Occipital lobe (tissue), 2 donors: ENCODE results near the gene MAN2B1. TPM values are rescaled to one million over a fixed set of nuclear protein-coding genes. Genes with fewer than 3 reads are reported as not detected.
"Not testable (repeated sequence)": the region's sequence is repeated elsewhere in the genome, so short reads cannot be mapped to it uniquely, and the experiment has no call there.

ENCODE experiments used
- DNase-seq: peaks from one replicate; lab custom pipeline; 2025; lab: John Stamatoyannopoulos, UW
- total RNA-seq: library from RNA; depleted of rRNA; stranded (reverse); fragments of >200 nt; gene quantifications from one replicate; pipeline ENCODE4 v1.2.3, GENCODE V29; 2014

The MAN2B1 gene
- total RNA-seq = 17.2 TPM

DNA sequence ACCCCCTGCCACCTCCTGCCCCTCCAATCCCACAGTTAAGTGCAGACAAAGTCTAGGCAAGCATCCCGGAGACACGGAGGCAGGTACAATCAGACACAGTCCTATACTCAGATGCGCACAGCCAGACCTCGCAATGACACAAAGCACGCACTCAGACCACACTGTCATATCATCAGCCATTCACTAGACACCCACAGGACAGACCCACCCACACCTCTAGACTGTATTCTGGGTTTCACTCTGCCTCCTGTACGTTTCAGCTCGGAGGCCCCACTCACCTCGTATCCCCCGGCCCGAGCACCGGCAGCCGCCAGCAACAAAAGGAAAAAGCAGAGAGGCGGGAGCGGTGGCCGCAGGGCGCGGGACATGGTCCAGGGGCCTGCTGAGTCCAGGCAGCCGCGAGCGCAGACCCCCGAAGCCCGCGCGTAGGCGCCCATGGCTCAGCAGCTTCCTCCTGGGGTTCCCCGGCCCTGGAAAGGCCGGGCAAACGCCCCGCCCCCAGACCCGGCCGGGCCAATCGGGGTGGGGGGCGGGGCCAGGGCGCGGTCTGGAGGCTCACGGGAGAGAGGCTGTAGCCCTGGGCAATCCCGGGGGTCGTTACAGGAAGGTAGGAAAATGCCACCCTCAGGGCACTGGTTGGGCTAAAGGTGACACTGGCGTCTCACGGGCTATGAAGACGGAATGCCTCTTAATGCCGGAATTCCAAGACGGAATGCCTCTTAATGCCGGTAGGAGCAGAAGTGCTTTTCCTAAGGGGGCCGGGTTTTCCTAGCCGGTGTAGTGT is at the start of gene MAN2B1, which contains the start of gene WDR83:
MAN2B1 (minus strand) TSS at position 478 of the 784 bp plus-strand sequence; CDS start at position 437, 41 bp downstream.
WDR83 (plus strand) TSS at position 543 of the 784 bp plus-strand sequence. CDS start 2,984 bp downstream, outside the sequence.
- DNase-seq = peak; percentile 69

DNA sequence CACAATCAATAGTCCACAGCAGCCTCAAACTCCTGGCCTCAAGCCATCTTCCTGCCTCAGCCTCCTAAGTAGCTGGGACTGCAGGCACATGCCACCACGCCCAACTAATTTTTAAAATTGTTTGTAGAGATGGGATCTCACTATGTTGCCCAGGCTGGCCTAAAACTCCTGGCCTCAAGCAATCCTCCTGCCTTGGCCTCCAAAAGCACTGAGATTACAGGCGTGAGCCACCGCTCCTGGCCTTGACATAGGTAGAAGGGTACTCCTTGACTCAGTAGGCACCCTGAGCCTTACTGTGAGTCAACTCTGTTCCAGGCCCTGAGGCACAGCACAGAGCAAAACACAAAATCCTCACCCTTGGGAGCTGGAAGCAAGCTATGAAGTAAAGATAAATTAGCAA is 49.4 kb upstream of the MAN2B1 start:
- DNase-seq = no peak

DNA sequence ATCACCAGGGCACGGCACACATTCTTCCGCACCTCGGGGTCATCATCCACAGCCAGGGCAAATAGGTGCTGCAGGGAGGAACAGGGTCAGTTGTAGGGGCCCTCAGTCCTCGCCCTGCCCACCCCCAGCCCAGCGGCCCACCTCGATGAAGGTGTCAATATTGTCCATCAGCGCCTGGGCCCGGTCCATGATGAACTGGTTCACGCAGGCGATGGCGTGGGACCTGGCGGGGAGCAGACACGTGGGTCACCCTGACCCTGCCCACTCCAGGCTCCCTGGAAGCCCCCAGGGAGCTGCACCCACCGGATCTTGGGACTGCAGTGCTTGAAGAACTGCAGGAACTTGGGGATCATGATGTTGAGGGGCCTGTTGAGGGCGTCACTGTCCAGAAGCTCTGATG is 48.6 kb upstream of the MAN2B1 start:
- DNase-seq = no peak

DNA sequence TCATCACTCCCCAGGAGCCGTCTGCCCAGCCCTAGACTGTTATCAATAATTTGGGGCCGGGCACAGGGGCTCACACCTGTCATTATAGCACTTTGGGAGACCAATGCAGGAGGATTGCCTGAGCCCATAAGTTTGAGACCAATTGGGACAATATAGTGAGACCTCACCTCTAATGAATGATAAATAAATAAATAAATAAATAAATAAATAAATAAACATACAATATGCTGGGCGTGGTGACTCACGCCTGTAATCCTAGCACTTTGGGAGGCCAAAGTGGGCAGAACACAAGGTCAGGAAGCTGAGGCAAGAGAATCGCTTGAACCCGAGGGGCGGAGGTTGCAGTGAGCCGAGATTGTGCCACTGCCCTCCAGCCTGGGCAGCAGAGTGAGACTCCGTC is 46.8 kb upstream of the MAN2B1 start:
- not testable (repeated sequence) for DNase-seq

DNA sequence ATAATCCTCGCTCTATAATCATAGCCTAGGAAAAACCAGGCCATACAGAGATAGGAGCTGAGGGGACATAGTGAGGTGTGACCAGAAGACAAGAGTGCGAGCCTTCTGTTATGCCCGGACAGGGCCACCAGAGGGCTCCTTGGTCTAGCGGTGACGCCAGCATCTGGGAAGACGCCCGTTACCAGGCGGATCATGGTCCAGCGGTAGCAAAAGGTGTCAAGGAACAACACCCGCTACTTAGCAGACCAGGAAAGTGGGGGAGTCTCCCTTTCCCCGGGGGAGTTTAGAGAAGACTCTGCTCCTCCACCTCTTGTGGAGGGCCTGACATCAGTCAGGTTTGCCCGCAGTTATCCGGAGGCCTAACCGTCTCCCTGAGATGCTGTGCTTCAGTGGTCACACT is 45.5 kb upstream of the MAN2B1 start:
- DNase-seq = not testable (repeated sequence)

DNA sequence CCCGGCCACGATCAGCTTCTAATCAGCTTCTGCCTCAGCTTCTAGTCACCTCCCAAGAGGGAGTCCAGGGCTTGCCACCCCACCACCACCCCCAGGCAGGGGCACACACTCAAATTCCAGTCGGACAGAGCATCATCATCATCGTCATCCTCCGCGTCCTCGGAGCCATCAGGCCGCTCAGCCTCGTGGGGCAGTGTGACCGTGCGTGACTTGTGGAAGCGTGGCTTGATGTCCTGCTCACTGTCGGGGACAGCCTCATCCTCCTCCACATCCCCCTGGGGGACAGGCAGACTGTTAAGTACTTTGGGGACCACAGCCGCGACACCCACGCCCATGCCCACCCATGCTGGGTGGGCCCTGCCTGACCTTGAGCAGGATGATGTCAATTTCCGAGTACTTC is 44.6 kb upstream of the MAN2B1 start:
- no peak for DNase-seq

DNA sequence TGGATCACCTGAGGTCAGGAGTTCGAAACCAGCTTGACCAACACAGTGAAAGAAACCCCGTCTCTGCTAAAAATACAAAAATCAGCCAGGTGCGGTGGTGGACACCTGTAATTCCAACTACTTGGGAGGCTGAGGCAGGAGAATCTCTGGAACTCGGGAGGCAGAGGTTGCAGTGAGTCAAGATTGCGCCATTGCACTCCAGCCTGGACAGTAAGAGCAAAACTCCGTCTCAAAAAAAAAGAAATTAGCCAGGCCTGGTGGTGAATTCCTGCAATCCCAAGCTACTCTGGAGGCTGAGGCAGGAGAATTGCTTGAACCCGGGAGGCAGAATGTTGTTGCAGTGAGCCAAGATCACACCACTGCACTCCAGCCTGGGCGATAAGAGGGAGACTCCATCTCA is 42.1 kb upstream of the MAN2B1 start:
- no peak for DNase-seq

DNA sequence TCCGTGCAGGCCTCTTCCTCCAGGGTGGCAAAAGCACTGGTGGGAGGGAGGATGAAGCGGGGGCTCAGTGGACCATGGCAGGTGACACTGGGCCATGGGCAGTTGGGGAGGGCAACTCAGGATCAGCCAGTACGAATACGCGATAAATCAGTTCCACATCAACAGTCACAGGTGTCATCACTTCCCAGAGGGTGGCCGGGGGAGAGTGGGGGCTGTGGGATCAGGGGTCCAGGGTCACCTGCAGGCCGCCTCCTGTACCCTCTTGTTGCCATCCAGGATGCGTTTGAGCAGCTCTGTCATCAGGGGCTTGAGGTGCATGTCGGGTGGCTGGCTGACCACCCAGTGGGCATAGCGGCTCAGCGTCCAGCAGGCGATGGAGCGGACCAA is 39.8 kb upstream of the MAN2B1 start:
- DNase-seq = no peak

DNA sequence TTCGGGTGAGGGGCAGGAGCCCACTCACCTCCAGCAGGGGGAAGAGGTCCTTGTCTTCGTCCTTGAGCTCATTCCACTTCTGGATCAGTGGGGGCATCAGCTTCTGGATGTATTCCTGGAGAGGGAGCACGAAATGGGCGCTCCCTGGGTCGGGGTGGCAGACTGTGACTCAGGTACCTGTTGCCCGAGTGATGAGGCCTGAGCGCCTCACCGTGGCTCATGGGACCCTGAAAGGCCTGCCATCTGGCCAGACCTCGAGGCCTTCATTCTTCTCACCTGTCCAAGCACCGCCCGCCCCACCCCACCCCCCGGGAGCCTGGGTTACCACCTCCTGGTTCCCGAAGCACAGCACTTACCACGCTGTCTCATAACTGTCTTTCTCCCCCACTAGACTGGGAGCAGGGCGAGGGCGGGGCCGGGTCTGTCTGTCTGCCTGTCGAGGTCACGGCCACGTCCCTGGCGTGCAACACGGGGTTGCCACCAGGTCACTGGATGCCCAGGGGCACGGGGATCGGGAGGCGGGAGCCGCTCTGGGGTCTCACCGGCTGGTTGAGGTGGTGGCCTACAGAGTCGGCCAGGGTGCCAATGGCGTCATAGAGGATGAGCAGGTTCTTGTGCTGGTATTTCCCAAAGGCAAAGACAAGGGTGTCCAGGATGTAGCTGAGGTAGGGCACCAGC is 39.3 kb upstream of the MAN2B1 start:
- no peak for DNase-seq

DNA sequence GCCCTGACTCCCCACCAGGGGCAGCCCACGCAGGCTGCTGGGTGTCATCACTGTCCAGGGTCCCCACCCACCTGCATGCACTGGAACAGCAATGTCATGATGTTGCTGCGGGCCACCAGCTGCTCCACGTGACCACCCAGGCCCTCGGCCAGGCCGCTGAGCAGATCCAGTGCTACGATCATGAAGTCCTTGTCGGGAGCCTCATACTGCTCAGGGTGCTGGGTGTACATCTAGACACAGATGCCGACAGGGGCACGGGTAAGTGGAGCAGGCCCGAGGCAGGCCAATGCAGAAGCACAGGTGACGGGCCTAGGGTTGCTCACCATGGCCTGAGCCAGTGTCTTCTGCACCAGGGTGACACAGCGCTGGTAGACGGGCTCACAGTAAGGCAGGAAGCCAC is 38.6 kb upstream of the MAN2B1 start:
- DNase-seq = no peak

DNA sequence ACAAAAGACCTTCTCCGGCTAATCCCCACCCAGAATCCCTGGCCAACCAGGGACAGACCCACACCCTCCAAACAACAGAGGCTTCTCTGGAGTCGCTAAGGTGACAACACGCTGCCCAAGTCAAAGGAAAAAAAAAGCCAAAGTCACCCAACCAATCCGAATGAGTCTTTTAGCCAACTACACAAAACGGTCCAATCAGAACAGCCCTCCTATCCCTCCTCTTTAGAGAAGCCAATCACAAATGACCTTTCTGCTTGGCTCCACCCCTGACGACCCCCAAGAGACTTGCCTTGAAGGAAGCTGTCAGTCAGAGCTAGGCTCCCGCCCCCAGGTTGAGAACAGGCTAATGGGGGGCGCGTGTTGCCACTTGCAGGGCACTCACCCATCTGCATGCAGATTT is 36.5 kb upstream of the MAN2B1 start:
- no peak for DNase-seq

DNA sequence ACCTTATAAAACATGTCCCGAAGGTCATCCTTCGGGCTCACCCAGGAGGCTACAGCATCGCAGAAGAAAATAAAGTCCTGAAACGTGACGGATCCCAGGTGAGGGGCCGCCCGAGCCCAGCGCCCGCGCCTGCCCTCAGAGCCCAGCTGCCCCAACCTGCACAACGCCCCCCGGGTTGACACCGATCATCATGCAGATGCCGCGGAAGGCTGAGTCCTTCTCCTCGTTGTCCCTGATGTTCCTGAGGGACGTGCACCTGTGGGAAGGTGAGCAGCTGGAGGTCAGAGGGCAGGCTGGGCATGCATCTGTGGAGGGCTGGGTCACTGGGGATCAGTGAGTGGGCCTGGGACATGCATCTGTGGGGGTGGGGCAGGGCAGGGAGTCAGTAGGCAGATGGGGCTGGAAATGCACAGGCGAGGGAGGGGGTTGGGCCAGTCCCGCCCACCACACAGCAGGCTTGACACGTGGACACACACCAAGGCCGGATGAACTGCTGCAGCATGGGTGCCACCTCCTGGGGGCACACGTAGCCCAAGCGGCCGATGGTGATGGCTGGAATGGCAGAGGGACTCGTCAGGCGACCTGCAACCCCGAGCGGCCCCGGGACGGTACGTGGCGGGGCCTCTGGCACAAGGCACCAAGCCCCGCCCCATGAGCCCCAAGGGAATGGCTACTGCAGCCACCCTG is 35.2 kb upstream of the MAN2B1 start:
- DNase-seq = no peak

DNA sequence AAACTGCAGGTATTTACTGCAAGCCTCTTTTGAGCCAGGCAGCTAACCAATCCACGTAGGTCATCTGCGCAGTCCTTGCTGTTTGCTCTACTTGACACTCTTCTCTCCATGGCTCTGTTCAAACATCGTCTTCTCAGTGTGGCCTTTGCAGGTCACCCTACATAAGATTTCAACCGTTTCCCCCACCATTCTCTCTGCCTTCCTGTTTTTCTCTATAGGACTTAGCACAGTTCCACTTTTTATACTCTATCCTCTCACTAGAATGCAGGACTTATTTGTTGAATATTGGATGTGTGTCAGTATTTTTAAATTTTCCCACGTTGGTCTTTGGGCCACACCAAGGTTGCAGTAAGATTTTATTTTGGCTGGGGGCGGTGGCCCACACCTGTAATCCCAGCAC is 31.6 kb upstream of the MAN2B1 start:
- no peak for DNase-seq

DNA sequence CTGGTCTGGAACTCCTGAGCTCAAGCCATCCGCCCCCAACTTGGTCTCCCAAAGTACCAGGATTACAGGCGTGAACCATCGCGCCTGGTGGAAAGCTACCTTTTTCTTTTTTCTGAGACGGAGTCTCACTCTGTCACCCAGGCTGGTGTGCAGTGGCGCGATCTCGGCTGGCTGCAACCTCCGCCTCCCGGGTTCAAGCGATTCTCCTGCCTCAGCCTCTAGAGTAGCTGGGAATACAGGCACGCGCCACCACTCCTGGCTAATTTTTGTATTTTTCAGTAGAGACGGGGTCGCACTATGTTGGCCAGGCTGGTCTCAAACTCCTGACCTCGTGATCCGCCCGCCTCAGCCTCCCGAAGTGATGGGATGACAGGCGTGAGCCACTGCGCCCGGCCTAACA is 30.9 kb upstream of the MAN2B1 start:
- DNase-seq = not testable (repeated sequence)

DNA sequence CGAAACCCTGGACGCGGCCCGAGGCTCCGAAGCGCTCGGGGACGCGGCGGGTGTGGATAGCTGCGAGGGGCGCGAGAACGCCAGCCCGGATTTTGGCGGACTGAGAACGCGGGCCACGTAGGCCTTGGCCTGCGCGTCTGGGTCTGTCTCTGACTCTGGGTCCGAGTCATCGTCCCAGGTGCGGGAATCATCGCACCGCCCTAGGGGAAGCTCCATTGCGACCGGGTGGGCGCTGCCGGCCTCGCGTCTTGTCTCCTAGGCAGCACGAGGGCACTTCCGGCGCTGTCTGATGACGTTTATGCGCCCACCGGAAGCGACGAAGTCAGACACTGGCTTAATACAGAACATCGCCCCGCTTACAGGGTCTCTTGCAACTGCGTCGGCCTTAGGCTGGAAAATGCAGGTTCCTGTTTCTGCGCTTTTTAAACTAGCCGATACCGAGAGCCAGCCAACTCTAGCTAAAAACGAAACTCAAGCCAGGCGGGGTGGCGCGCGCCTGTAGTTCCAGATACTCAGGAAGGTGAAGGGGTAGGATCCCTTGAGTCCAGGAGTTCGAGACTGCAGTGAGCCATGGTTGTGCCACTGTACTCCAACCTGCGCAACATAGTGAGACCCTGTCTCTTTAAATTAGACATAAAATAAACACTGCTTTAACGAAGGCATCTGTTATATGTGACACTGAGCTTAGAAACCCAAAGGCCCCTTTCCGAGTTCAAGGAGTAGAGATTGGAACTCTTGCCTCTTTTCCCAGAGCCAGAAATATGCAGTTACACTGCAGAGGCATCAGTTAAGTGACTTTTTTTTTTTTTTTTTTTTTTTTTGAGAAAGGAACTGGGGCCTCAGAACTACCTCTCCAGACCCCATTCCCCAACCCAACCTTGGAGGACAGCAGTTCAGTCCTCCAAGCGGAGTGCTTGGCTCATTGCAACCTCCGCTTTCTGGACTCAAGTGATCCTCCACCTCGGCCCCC is 30.1 kb upstream of the MAN2B1 start, which contains the start of gene FBXW9:
FBXW9 (minus strand) TSS at position 266 of the 970 bp plus-strand sequence; CDS start at position 216, 50 bp downstream.
- DNase-seq = peak; percentile 91

DNA sequence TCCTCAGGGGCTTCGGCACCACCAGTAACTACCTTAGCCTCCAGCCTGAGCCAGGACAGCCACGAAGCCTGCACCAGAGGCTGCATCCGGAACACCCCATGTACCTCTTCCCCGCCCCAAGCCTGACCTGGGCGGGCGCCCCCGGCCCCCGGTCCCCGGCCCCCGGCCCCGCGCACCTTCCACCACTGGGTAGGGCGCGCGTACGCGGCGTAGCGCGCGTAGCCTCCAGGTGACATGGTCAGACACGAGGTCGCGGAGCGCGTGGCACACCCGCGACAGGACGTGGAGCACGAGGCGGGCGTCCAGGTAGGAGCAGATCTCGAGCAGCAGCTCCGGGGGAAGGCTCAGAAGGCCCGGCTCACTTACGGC is 29.4 kb upstream of the MAN2B1 start:
- no peak for DNase-seq

DNA sequence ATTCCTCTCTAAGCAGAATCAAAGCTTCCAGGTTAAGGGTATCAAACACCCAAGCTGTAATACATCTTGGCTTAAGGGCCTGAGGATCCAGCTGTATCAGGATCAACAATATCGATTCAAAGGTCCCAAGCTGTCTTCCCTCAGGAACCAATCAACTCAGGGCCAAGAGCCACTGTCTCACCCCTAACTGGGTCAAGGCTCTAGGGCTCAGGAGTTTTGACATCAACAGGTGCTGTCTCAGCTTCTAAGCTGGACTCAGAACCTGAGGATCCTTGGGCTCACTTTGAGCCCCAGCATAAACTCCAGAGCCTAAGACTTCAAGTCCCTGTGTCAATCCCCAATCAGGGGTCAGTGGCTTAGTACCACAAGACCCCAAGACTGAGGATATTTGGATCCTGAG is 29.0 kb upstream of the MAN2B1 start:
- DNase-seq = no peak

DNA sequence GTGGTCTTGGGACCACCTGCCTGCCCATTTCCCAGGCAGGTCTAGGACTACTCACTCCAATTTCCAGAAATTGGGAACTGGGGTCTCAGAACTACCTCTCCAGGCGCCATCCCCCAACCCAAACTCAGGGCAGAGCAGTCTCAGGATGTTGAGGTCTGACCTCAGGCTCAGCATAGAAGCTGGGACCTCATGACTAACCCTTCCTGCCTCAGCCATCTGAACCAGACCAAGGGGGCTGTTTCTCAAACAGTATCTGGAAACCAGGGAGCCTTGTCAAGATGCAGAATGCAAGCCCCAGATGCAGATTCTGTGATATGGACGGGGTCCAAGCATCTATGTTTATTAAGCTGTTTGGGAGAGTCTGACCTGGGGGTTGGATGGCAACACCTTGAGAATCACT is 28.6 kb upstream of the MAN2B1 start:
- no peak for DNase-seq

DNA sequence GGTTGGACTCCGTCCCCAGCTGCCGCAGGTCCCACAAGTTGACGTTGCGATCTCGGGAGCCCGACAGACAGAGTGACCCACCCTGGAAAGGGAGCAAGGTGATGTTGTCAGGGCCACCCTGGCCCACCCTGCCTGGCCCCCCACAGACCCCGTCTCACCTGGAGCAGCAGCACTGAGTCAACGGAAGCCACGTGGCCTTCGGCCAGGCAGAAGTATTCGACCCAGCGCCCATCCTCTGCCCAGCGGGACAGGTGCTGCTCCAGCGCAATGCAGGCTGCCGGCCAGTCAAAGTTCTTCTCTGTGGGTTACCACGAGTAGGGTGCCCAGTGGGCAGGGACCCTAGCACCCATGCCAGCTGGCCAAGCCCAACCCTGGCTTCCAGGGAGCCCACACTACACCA is 28.1 kb upstream of the MAN2B1 start:
- DNase-seq = no peak

DNA sequence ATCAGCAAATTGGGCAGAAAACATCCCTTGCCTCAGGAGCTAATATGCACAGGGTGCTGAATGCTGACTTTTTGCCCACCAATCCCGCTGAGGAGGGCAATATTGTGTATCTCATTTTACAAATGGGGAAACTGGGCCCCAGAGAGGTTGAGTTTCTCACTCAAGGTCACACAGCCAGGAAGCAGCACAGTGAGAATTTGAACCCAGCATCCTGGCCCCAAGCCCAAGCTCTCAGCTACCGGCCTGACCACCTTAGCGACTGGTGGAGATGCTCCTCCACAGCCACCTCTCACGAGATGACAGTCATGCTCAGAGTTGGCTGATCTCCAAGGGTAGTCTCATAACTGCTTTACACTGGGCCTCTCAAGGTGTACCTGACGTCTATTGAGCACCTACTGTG is 26.4 kb upstream of the MAN2B1 start:
- no peak for DNase-seq

DNA sequence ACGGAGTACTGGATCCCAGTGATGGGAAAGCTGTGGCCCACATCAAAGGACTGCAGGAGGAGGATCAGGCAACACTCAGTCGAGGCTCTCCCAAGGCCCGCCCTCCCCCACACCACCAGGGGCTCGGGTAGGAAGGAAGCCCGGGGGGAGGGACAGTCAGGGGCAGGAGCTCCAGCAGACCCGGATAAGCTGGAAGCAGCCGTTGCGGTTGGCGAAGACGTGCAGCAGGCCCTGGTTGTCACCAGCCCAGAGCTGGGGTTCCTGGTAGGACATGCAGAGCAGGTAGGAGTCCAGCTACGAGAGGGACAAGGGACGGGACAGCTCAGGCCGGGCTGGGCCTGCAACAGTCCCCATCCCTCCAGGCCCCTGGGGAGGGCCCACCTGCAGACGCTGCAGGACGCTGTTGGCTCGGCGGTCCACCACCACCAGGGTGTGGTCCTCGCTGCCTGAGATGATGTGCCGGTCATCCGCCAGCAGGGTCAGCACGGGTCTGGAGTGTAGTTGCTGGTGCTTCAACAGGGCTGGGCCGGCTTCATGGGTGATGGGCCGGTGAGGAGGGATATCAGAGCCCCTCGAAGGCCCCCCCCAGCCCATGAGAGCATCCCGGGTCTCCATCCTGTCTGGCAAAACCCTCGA is 23.2 kb upstream of the MAN2B1 start:
- DNase-seq = no peak
